Osteocyte (in vitro differentiated cells): ENCODE data around the gene CDCP1. TPM values are rescaled to one million over a fixed set of nuclear protein-coding genes. Genes with fewer than 3 reads are reported as not detected.
A peak's percentile ranks its signal among the peaks of the same experiment; 100 is the strongest.

Experiments
- DNase-seq: peaks from one replicate; pipeline ENCODE4 v3.0.0; 2021; ENCODE audit warnings: mixed read lengths; ENCODE audit not compliant: unreplicated experiment; ENCODE audit errors: extremely low spot score
- H3K27ac Mint-ChIP-seq: one replicate; pipeline ENCODE4 v1.8.0; 2021; ENCODE audit warnings: mild to moderate bottlenecking, mixed read lengths; ENCODE audit not compliant: unreplicated experiment
- H3K27me3 Mint-ChIP-seq: one replicate; pipeline ENCODE4 v1.8.0; 2021; ENCODE audit warnings: mixed read lengths; ENCODE audit not compliant: unreplicated experiment
- H3K36me3 Mint-ChIP-seq: one replicate; pipeline ENCODE4 v1.8.0; 2021; ENCODE audit warnings: mixed read lengths; ENCODE audit not compliant: unreplicated experiment
- H3K4me1 Mint-ChIP-seq: one replicate; pipeline ENCODE4 v1.8.0; 2021; ENCODE audit warnings: mixed read lengths; ENCODE audit not compliant: unreplicated experiment
- H3K4me3 Mint-ChIP-seq: one replicate; pipeline ENCODE4 v1.8.0; 2021; ENCODE audit warnings: mild to moderate bottlenecking, moderate library complexity, mixed read lengths; ENCODE audit not compliant: unreplicated experiment
- H3K9me3 Mint-ChIP-seq: one replicate; pipeline ENCODE4 v1.8.0; 2021; ENCODE audit warnings: mixed read lengths; ENCODE audit not compliant: unreplicated experiment
- CTCF ChIP-seq: fragments of 200-600 bp; sonication (generic); IDR thresholded peaks from 2 replicates; pipeline ENCODE4 v1.5.0; 2021; ENCODE audit warnings: antibody characterized with exemption, mild to moderate bottlenecking, moderate library complexity
- total RNA-seq: library from RNA; stranded (reverse); gene quantifications from 2 replicates; pipeline ENCODE4 v1.2.1, GENCODE V29; 2021

The CDCP1 gene
- total RNA-seq, 1 donor from 2014 or later = 2.3 TPM

- no peaks in the 10 kb centered on the region for H3K27me3 Mint-ChIP-seq
- H3K36me3 Mint-ChIP-seq = no peaks in the 10 kb centered on the region
- DNase-seq = no peak
- no peak overlapping the region for H3K4me3 Mint-ChIP-seq
- TF ChIP-seq CTCF = no peak
- no peaks in the 10 kb centered on the region for H3K9me3 Mint-ChIP-seq
- H3K4me1 Mint-ChIP-seq = peaks cover 53% of the 10 kb centered on the region
- H3K27ac Mint-ChIP-seq = peak overlapping the region; percentile 2
Observed at GRCh38 chr3:45060165-45060892, 85.8 kb downstream of the CDCP1 start.

GRCh38 chr3:45059132-45059531, 87.0 kb downstream of the CDCP1 start:
- DNase-seq = no peak
- Mint-ChIP-seq H3K36me3 (no peaks in the 10 kb centered on the region), H3K4me3 (no peak overlapping the region), H3K9me3 (no peaks in the 10 kb centered on the region), H3K27ac (no peak overlapping the region), H3K4me1 (peaks cover 62% of the 10 kb centered on the region), H3K27me3 (no peaks in the 10 kb centered on the region)
- no peak for TF ChIP-seq CTCF

- TF ChIP-seq CTCF = no peak
- no peaks in the 10 kb centered on the region for H3K36me3 Mint-ChIP-seq
- H3K27me3 Mint-ChIP-seq = no peaks in the 10 kb centered on the region
- H3K4me3 Mint-ChIP-seq = no peak overlapping the region
- H3K27ac Mint-ChIP-seq = peak overlapping the region; percentile 87
- H3K9me3 Mint-ChIP-seq = no peaks in the 10 kb centered on the region
- DNase-seq = no peak
- peaks cover 68% of the 10 kb centered on the region for H3K4me1 Mint-ChIP-seq
Observed at GRCh38 chr3:45057557-45057956, 88.6 kb downstream of the CDCP1 start.

- no peaks in the 10 kb centered on the region for H3K27me3 Mint-ChIP-seq
- no peak for DNase-seq
- TF ChIP-seq CTCF = no peak
- H3K36me3 Mint-ChIP-seq = no peaks in the 10 kb centered on the region
- H3K4me1 Mint-ChIP-seq = peaks cover 68% of the 10 kb centered on the region
- H3K27ac Mint-ChIP-seq = peak overlapping the region; percentile 87
- H3K4me3 Mint-ChIP-seq = no peak overlapping the region
- no peaks in the 10 kb centered on the region for H3K9me3 Mint-ChIP-seq
Observed at GRCh38 chr3:45056608-45057301, 89.4 kb downstream of the CDCP1 start.

GRCh38 chr3:45055411-45056143, 90.6 kb downstream of the CDCP1 start:
- Mint-ChIP-seq H3K9me3 (no peaks in the 10 kb centered on the region), H3K4me3 (no peak overlapping the region), H3K27ac (peak overlapping the region; percentile 75), H3K4me1 (peaks cover 64% of the 10 kb centered on the region), H3K27me3 (no peaks in the 10 kb centered on the region), H3K36me3 (no peaks in the 10 kb centered on the region)
- DNase-seq = no peak
- TF ChIP-seq CTCF = peak; percentile 27
